Adrenal gland (tissue), 12 donors: ENCODE results near the gene KHDC4. TPM values are rescaled to one million over a fixed set of nuclear protein-coding genes. Genes with fewer than 3 reads are reported as not detected.

Experiments
- DNase-seq, 7 donors: peaks; one replicate each; pipeline ENCODE4 v3.0.0-alpha.2; 2019 to 2020
- H3K27ac ChIP-seq, 5 donors: fragments of 200-600 bp; sonication (generic) in 4 of 5; 1 replicate in 3 of 5; 2 replicates in 2 of 5; pipeline versions ENCODE4 v1.5.1 to v1.8.0; 2016 to 2020; ENCODE audit warnings: mild to moderate bottlenecking in 1 of 5
- H3K27me3 ChIP-seq: fragments of 200-600 bp; 2 replicates; pipeline ENCODE4 v1.8.0; 2021
- H3K36me3 ChIP-seq, 2 donors: fragments of 200-600 bp; replicated peaks in 1 of 2; 1 replicate in 1 of 2; 2 replicates in 1 of 2; pipeline versions ENCODE4 v1.5.1 to v1.8.0; 2018 to 2022
- H3K4me1 ChIP-seq, 2 donors: fragments of 200-600 bp; replicated peaks in 1 of 2; 1 replicate in 1 of 2; 2 replicates in 1 of 2; pipeline versions ENCODE4 v1.5.1 to v1.8.0; 2018 to 2021
- H3K4me3 ChIP-seq, 4 donors: fragments of 200-600 bp; sonication (generic) in 3 of 4; one replicate each; pipeline ENCODE4 v1.5.1; 2016 to 2018
- H3K9me3 ChIP-seq, 3 donors: fragments of 200-600 bp; sonication (generic) in 1 of 3; replicated peaks in 1 of 3; 1 replicate in 2 of 3; 2 replicates in 1 of 3; pipeline versions ENCODE4 v1.5.1 to v1.8.0; 2016 to 2021
- POLR2A ChIP-seq, 2 donors: fragments of 450-650 bp; IDR thresholded peaks; one replicate each; pipeline ENCODE4 v1.6.1; 2017; ENCODE audit warnings: antibody characterized with exemption in 2 of 2, mild to moderate bottlenecking in 2 of 2, moderate library complexity in 1 of 2
- WGBS, 4 donors: extraction: QIAGEN DNeasy Blood & Tissue Kit in 2 of 4; methylation state at CpG; one replicate each; pipeline versions ENCODE4 v1.1.5 to v1.1.7; 2013 to 2017; 5-methylcytosine and 5-hydroxymethylcytosine counted together
- intact Hi-C, 2 donors: fragments of 100-400 bp; cut with DNase I; formaldehyde crosslinking; loops; one replicate each; pipeline versions ENCODE4 v1.14.1 to v1.15.0; 2022 to 2023
- polyA plus RNA-seq, 3 donors: library from polyadenylated mRNA; stranded (reverse); fragments of 200-250 nt in 2 of 3; fragments of 350-450 nt in 1 of 3; fragmentation: Illumina TruSeq in 1 of 3; extraction: RNeasy Lipid Tissue Mini Kit (QIAGEN cat#74804) in 1 of 3; gene quantifications; one replicate each; pipeline ENCODE4 v1.2.3, GENCODE V29; 2013 to 2014
- total RNA-seq, 9 donors: library from RNA; depleted of rRNA in 4 of 9; stranded (reverse); fragments of >200 nt in 4 of 9; fragments of 120-200 nt in 1 of 9; fragmentation: NEBNext Ultra II Directional in 1 of 9; extraction: Animal tissue kit (Norgen Biotek cat#: 25700) in 1 of 9; gene quantifications; one replicate each; pipeline versions ENCODE4 v1.1.0 to v1.2.4, GENCODE V29; 2013 to 2023
- TF ChIP-seq, protein P1 (sequence below), 6 experiments: fragments of 450-650 bp in 4 of 6; fragments of 200-600 bp in 2 of 6; sonication (generic) in 1 of 6; IDR thresholded peaks; 1 replicate in 5 of 6; 2 replicates in 1 of 6; pipeline versions ENCODE4 v1.5.1 to v1.8.0; 2016 to 2021; ENCODE audit warnings: antibody characterized with exemption in 6 of 6, mild to moderate bottlenecking in 2 of 6, moderate library complexity in 1 of 6
- donor health status: healthy with polysubstance abuse.
- donor health status: Bipolar disorder and iron deficiency.
- donor health status: DM: yes; HTN: yes; CAD: no.
- donor health status: DM: no; HTN: no; CAD: no.
- donor health status: DM: no; HTN: no; CAD: no.
- donor health status: DM: yes; HTN: yes; CAD: no.

KHDC4 gene
- total and polyA plus RNA-seq, 12 donors, result 16.8 to 52.9 (median 38.3) TPM

- WGBS, 4 donors, result 97 to 100% (median 98%) methylated on average over 3 of the region's 3 CpGs
- Histone ChIP-seq H3K4me3 (no peak overlapping the region), H3K36me3 (peaks cover 0 to 73% of the 10 kb centered on the region in 2 donors), H3K9me3 (no peaks in the 10 kb centered on the region), H3K27ac (no peak overlapping the region), H3K4me1 (no peaks in the 10 kb centered on the region), H3K27me3 (no peaks in the 10 kb centered on the region)
- DNase-seq, result no peak
- TF ChIP-seq, protein P1, sequence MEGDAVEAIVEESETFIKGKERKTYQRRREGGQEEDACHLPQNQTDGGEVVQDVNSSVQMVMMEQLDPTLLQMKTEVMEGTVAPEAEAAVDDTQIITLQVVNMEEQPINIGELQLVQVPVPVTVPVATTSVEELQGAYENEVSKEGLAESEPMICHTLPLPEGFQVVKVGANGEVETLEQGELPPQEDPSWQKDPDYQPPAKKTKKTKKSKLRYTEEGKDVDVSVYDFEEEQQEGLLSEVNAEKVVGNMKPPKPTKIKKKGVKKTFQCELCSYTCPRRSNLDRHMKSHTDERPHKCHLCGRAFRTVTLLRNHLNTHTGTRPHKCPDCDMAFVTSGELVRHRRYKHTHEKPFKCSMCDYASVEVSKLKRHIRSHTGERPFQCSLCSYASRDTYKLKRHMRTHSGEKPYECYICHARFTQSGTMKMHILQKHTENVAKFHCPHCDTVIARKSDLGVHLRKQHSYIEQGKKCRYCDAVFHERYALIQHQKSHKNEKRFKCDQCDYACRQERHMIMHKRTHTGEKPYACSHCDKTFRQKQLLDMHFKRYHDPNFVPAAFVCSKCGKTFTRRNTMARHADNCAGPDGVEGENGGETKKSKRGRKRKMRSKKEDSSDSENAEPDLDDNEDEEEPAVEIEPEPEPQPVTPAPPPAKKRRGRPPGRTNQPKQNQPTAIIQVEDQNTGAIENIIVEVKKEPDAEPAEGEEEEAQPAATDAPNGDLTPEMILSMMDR (IDR thresholded peaks at IDR 0.05), result no peak
- TF ChIP-seq POLR2A (IDR thresholded peaks at IDR 0.05), result no peak
- intact Hi-C loops, result no loop called here
These were observed 20.4 kb upstream of the KHDC4 start for GRCh38 chr1:155954645-155955044.

DNA sequence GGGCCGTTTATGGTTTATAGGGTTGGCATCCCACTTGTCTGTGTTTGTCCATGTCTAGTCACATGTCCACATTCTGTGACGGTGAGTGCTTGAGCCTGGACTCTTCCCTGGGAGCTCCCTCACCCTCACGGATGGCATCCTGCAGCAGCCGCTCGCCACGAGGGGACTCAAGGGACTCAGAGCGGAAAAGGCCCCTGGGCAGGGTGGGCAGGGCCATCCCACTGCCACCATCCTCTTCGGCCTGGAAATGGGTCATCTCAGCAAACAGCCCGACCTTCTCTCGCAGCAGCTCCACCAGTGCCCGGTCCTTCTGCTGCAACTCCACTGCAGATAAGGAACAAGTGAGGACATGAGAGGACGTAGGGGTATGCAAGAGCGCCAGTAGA is 18.3 kb upstream of the KHDC4 start:
- no peak for DNase-seq
- Histone ChIP-seq H3K27me3 (no peaks in the 10 kb centered on the region), H3K27ac (no peak overlapping the region)

GRCh38 chr1:155951753-155952504 is 17.7 kb upstream of the KHDC4 start:
- Histone ChIP-seq H3K36me3 (peaks cover 0 to 77% of the 10 kb centered on the region in 2 donors), H3K4me1 (no peaks in the 10 kb centered on the region), H3K27me3 (no peaks in the 10 kb centered on the region), H3K9me3 (no peaks in the 10 kb centered on the region), H3K27ac (no peak overlapping the region), H3K4me3 (no peak overlapping the region)
- TF ChIP-seq POLR2A (IDR thresholded peaks at IDR 0.05), result no peak
- TF ChIP-seq, protein P1 (IDR thresholded peaks at IDR 0.05), result no peak
- no peak for DNase-seq
- 77 to 98% (median 91%) methylated on average over 4 to 6 of the region's 6 CpGs for WGBS, 4 donors
- intact Hi-C loops, result no loop called here

More for the DNA sequence above, 18.3 kb upstream of the KHDC4 start:
- no peak for TF ChIP-seq POLR2A (IDR thresholded peaks at IDR 0.05)
- TF ChIP-seq, protein P1 (IDR thresholded peaks at IDR 0.05), result no peak
- H3K4me1 ChIP-seq, result no peaks in the 10 kb centered on the region
- H3K4me3 ChIP-seq, result no peak overlapping the region
- no peaks in the 10 kb centered on the region for H3K9me3 ChIP-seq
- 87 to 96% (median 92%) methylated on average over 6 to 13 of the region's 13 CpGs for WGBS, 4 donors
- H3K36me3 ChIP-seq, result peaks cover 0 to 80% of the 10 kb centered on the region in 2 donors
- intact Hi-C loops, result no loop called here

DNA sequence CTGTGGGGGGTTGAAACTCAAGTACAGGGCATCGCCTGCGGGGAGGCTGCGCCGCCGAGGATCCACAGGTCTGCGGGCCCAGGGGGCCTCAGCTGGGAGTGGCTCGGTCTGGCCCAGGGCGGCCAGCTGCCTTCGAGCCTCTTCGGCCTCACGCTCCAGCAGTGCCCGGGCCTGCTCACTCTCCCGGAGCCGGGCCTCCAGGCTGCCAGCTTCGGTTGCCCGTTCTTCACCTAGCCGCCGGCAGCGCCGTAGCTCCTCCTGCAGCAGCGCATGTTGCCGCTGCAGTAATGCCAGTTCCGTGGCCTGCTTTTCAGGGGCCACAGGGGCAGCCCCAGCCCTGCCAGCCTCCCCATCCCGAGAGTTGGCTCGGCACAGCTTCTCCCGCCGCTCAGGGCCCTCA is 16.6 kb upstream of the KHDC4 start:
- Histone ChIP-seq H3K4me1 (no peaks in the 10 kb centered on the region), H3K27ac (no peak overlapping the region), H3K27me3 (no peaks in the 10 kb centered on the region), H3K9me3 (no peaks in the 10 kb centered on the region), H3K4me3 (no peak overlapping the region), H3K36me3 (peaks cover 0 to 72% of the 10 kb centered on the region in 2 donors)
- intact Hi-C loops, result no loop called here
- DNase-seq, result no peak
- WGBS, 4 donors, result 95 to 100% (median 97%) methylated on average over 8 to 27 of the region's 27 CpGs
- TF ChIP-seq, protein P1 (IDR thresholded peaks at IDR 0.05), result no peak
- no peak for TF ChIP-seq POLR2A (IDR thresholded peaks at IDR 0.05)
